Heart right ventricle (tissue), 16 donors: ENCODE measurements around the gene ENOX1. TPM values are rescaled to one million over a fixed set of nuclear protein-coding genes. Genes with fewer than 3 reads are reported as not detected.

Source experiments
- ATAC-seq, 8 donors: fragments of 200-7000 bp; cut with Tn5 transposase; one replicate each; pipeline ENCODE4 v1.9.1; 2020; ENCODE audit warnings: mild to moderate bottlenecking in 8 of 8, moderate library complexity in 8 of 8, moderate number of reproducible peaks in 1 of 8
- DNase-seq, 2 donors: peaks; one replicate each; pipeline ENCODE4 v3.0.0-alpha.2; 2020
- H3K27ac ChIP-seq, 10 donors: fragments of 200-600 bp; sonication (generic) in 2 of 10; one replicate each; pipeline versions ENCODE4 v1.5.0 to v1.8.0; 2020 to 2022; ENCODE audit warnings: mild to moderate bottlenecking in 3 of 10
- H3K27me3 ChIP-seq, 7 donors: fragments of 200-600 bp; one replicate each; pipeline ENCODE4 v1.8.0; 2021 to 2022; ENCODE audit warnings: mild to moderate bottlenecking in 2 of 7
- H3K36me3 ChIP-seq, 9 donors: fragments of 200-600 bp; sonication (generic) in 1 of 9; one replicate each; pipeline versions ENCODE4 v1.5.0 to v1.8.0; 2020 to 2022; ENCODE audit warnings: mild to moderate bottlenecking in 2 of 9
- H3K4me1 ChIP-seq, 9 donors: fragments of 200-600 bp; sonication (generic) in 1 of 9; one replicate each; pipeline versions ENCODE4 v1.5.0 to v1.8.0; 2020 to 2022; ENCODE audit warnings: mild to moderate bottlenecking in 4 of 9
- H3K4me3 ChIP-seq, 10 donors: fragments of 200-600 bp; sonication (generic) in 2 of 10; one replicate each; pipeline versions ENCODE4 v1.5.0 to v1.8.0; 2020 to 2022; ENCODE audit warnings: mild to moderate bottlenecking in 7 of 10, moderate library complexity in 2 of 10
- H3K9me3 ChIP-seq, 11 donors: fragments of 200-600 bp in 10 of 11; sonication (generic) in 2 of 11; one replicate each; pipeline versions ENCODE4 v1.5.0 to v1.8.0; 2013 to 2022; ENCODE audit warnings: mild to moderate bottlenecking in 2 of 11, control low read depth in 1 of 11, moderate library complexity in 1 of 11
- WGBS, 2 donors: extraction: QIAGEN DNeasy Blood & Tissue Kit; methylation state at CpG; one replicate each; pipeline ENCODE4 v1.1.7; 2013; ENCODE audit warnings: inconsistent platforms in 1 of 2; 5-methylcytosine and 5-hydroxymethylcytosine counted together
- intact Hi-C, 10 donors: fragments of 100-400 bp; cut with DNase I; formaldehyde crosslinking; loops; one replicate each; pipeline versions ENCODE4 v1.11.1 to v1.14.2; 2022
- polyA plus RNA-seq, 2 donors: library from polyadenylated mRNA; stranded (reverse); fragments of 200-250 nt; gene quantifications; one replicate each; pipeline ENCODE4 v1.2.3, GENCODE V29; 2013
- total RNA-seq, 10 donors: library from RNA; stranded (reverse); fragmentation: NEBNext Ultra II Directional in 3 of 10; extraction: Animal tissue kit (Norgen Biotek cat#: 25700) in 3 of 10; gene quantifications; one replicate each; pipeline versions ENCODE4 v1.2.1 to v1.2.4, GENCODE V29; 2021 to 2023
- TF ChIP-seq, protein P1 (sequence below), 9 donors: fragments of 200-600 bp; sonication (generic) in 2 of 9; IDR thresholded peaks; one replicate each; pipeline versions ENCODE4 v1.5.0 to v1.8.0; 2021 to 2022; ENCODE audit warnings: antibody characterized with exemption in 9 of 9, mild to moderate bottlenecking in 5 of 9, moderate library complexity in 1 of 9
- donor health status: Arrhythmogenic right ventricular cardiomyopathy.
- donor health status: ischemic (EF 13 %, LVEDD 7.1; RV severe dilation, severe dysfunction).
- donor health status: healthy with polysubstance abuse.
- donor health status: DM: no; HTN: yes; CAD: no.
- donor health status: DM: no; HTN: no; CAD: no.
- donor health status: ischemic (EF 25% LVEDD 6.9; RV normal size, moderate dysfunction).
- donor health status: ischemic (EF 25% LVEDD 5.7; RV mildly dilated, moderate dysfunction).
- donor health status: healthy.
- donor health status: DM: yes; HTN: yes; CAD: no.
- donor health status: Ischemic cardiomyopathy.
- donor health status: ischemic (EF 35%, LVEDD 5.7; RV mildly dilated, moderate dysfunction).
- donor health status: nonischemic (EF 11% LVEDD 7.7; RV severe dilation, severe dysfunction).
- donor health status: DM: yes; HTN: yes; CAD: no.
- donor health status: PGD.
- donor health status: ischemic (EF 29% LVEDD 5.4; RV normal size, mild dysfunction).
- donor health status: nonischemic (EF 23%, LVEDD 6.1; RV moderate dilation, normal function).

Gene ENOX1
- total and polyA plus RNA-seq, 12 donors, result 2.0 to 10.4 (median 7.1) TPM

DNA sequence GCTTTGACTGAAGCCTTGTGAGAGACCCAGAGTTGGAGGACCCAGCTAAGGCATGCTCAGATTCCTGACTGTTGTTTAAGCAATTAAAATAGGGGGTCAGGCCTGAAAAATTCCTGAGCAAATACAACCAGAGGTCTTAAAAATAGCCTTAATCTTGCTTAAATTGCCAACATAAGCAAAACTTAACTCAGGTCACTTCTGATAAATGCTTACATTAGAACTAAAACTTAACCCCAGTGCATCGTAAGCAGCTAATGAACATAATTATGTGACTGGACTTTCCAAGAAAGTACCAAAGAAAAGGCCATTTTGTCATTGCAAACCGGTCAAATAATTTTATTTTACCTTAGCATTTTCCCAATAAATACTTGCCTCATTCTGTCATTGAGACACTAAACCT, 294.5 kb downstream of the ENOX1 start:
- DNase-seq (no peak), ATAC-seq (no peak)
- no peak overlapping the region for H3K27ac ChIP-seq
- no peaks in the 10 kb centered on the region for H3K36me3 ChIP-seq
- no peaks in the 10 kb centered on the region for H3K27me3 ChIP-seq
- 94 to 99% methylated on average over 2 of the region's 2 CpGs for WGBS, 2 donors
- TF ChIP-seq, protein P1, sequence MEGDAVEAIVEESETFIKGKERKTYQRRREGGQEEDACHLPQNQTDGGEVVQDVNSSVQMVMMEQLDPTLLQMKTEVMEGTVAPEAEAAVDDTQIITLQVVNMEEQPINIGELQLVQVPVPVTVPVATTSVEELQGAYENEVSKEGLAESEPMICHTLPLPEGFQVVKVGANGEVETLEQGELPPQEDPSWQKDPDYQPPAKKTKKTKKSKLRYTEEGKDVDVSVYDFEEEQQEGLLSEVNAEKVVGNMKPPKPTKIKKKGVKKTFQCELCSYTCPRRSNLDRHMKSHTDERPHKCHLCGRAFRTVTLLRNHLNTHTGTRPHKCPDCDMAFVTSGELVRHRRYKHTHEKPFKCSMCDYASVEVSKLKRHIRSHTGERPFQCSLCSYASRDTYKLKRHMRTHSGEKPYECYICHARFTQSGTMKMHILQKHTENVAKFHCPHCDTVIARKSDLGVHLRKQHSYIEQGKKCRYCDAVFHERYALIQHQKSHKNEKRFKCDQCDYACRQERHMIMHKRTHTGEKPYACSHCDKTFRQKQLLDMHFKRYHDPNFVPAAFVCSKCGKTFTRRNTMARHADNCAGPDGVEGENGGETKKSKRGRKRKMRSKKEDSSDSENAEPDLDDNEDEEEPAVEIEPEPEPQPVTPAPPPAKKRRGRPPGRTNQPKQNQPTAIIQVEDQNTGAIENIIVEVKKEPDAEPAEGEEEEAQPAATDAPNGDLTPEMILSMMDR (IDR thresholded peaks at IDR 0.05), result no peak
- no peaks in the 10 kb centered on the region for H3K9me3 ChIP-seq
- H3K4me1 ChIP-seq, result peaks cover 0 to 16% (median 0%) of the 10 kb centered on the region in 9 donors
- intact Hi-C loops, result no loop called here
- H3K4me3 ChIP-seq, result no peak overlapping the region

DNA sequence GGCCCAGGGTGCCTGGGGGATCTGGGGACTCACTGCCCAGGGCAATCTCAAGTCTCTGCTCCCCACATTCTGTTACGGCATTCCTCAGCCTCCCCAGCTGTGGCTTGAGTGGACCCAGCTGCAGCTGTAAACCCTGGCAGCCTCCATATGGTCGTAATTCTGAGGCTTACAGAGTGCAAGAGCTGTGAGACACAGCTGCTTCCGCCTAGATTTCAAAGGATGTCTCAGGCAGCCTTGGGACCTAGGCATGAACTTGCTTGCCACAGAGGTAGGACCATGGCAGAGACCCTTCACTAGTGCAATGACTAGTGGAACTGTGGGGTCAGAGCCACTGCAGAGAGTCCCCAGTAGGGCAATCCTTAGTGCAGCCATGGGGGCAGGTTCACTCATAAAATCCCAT, 297.5 kb downstream of the ENOX1 start:
- 74 to 77% methylated on average over 3 of the region's 3 CpGs for WGBS, 2 donors
- DNase-seq, result peak; percentile 15 to 16
- Histone ChIP-seq H3K4me3 (no peak overlapping the region), H3K9me3 (no peaks in the 10 kb centered on the region), H3K27ac (no peak overlapping the region), H3K27me3 (no peaks in the 10 kb centered on the region), H3K36me3 (no peaks in the 10 kb centered on the region), H3K4me1 (peaks cover 0 to 16% (median 0%) of the 10 kb centered on the region in 9 donors)
- TF ChIP-seq, protein P1 (IDR thresholded peaks at IDR 0.05), result no peak
- intact Hi-C loops, result loop anchor here in 1 of 10 donors (10.0 kb wide), 1 partner anchor 184 kb away; no protein-coding TSS in a partner anchor
- ATAC-seq, result peak; percentile 37 to 78 (median 64)

DNA sequence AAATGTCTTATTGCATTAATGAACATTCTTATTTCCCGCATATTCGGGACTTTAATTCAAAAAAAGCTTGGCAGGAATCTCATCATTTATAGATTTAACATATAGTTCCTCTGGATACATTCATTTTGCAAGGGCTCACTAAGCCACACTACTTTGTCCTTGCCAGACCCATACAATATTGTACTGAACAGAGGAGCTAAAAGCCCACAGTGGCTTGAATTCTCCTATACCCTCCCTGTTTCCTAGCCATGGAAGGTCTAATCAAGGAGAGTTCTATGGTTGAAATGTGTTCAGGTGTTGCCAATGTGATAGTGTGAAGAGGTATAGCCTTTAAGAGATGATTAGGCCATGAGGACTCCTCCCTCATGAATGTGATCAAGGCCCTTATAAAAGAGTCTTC, 298.9 kb downstream of the ENOX1 start:
- no peaks in the 10 kb centered on the region for H3K36me3 ChIP-seq
- intact Hi-C loops, result loop anchor here in 1 of 10 donors (10.0 kb wide), 1 partner anchor 183 kb away; no protein-coding TSS in a partner anchor
- WGBS, 2 donors, result 93 to 96% methylated on average over 2 of the region's 2 CpGs

DNA sequence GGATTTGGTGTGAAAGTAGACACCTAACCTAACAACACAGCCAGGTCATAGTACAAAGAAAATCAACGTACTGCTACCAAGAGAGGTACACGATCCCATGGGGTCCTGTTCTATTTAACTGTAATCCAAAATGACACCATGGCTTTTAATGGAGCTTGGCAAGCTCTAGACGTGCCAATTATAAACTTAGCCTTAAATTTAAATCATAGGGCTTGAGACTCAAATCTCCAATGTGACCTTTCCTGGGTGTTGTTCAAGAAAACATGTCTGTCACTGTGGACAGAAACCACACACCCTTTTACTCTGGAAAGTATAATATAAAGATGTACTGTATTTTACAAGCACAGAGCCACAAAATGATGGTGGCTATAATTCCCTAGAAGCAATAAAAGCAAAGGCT, 299.3 kb downstream of the ENOX1 start:
- Histone ChIP-seq H3K4me1 (peaks cover 0 to 16% (median 0%) of the 10 kb centered on the region in 9 donors), H3K4me3 (no peak overlapping the region), H3K36me3 (no peaks in the 10 kb centered on the region), H3K9me3 (no peaks in the 10 kb centered on the region), H3K27ac (peak overlapping the region in 2 of 10 donors; percentile 17 to 39), H3K27me3 (no peaks in the 10 kb centered on the region)
- ATAC-seq (peak in 6 of 8 donors; percentile 44 to 83 (median 66)), DNase-seq (no peak)
- 41 to 44% methylated on average over 3 of the region's 3 CpGs for WGBS, 2 donors
- intact Hi-C loops, result loop anchor here in 1 of 10 donors (10.0 kb wide), 1 partner anchor 183 kb away; no protein-coding TSS in a partner anchor
- TF ChIP-seq, protein P1 (IDR thresholded peaks at IDR 0.05), result no peak

More for the DNA sequence above, 298.9 kb downstream of the ENOX1 start:
- no peak for ATAC-seq
- Histone ChIP-seq H3K27me3 (no peaks in the 10 kb centered on the region), H3K27ac (peak overlapping the region in 2 of 10 donors; percentile 17 to 39), H3K4me1 (peaks cover 0 to 16% (median 0%) of the 10 kb centered on the region in 9 donors), H3K9me3 (no peaks in the 10 kb centered on the region), H3K4me3 (no peak overlapping the region)
- TF ChIP-seq, protein P1 (IDR thresholded peaks at IDR 0.05), result no peak
- DNase-seq, result no peak
